Measurements from ENCODE around the gene PHACTR1.

GRCh38 chr6:13297391-13297790 is 580.8 kb downstream of the PHACTR1 start:
- TF ChIP-seq GATA2 (CRISPR knock-in tag; IDR thresholded peaks at IDR 0.05), result no peak
- no peak for TF ChIP-seq PBX3 (IDR thresholded peaks at IDR 0.05)

Measured in SK-N-SH (cell line).